Thyroid gland (tissue), 4 donors: ENCODE results near the gene MGAT1.

Experiments used
- POLR2A ChIP-seq, 2 donors: fragments of 450-650 bp; IDR thresholded peaks; one replicate each; pipeline ENCODE4 v1.6.1; 2017; ENCODE audit warnings: antibody characterized with exemption in 2 of 2, mild to moderate bottlenecking in 2 of 2, moderate library complexity in 1 of 2
- TF ChIP-seq, protein P1 (sequence below), 6 experiments: fragments of 200-600 bp in 3 of 6; fragments of 450-650 bp in 3 of 6; sonication (generic) in 3 of 6; IDR thresholded peaks; one replicate each; pipeline ENCODE4 v1.5.1; 2016 to 2019; ENCODE audit warnings: antibody characterized with exemption in 6 of 6, mild to moderate bottlenecking in 2 of 6, inconsistent platforms in 1 of 6, moderate library complexity in 1 of 6

- TF ChIP-seq, protein P1, sequence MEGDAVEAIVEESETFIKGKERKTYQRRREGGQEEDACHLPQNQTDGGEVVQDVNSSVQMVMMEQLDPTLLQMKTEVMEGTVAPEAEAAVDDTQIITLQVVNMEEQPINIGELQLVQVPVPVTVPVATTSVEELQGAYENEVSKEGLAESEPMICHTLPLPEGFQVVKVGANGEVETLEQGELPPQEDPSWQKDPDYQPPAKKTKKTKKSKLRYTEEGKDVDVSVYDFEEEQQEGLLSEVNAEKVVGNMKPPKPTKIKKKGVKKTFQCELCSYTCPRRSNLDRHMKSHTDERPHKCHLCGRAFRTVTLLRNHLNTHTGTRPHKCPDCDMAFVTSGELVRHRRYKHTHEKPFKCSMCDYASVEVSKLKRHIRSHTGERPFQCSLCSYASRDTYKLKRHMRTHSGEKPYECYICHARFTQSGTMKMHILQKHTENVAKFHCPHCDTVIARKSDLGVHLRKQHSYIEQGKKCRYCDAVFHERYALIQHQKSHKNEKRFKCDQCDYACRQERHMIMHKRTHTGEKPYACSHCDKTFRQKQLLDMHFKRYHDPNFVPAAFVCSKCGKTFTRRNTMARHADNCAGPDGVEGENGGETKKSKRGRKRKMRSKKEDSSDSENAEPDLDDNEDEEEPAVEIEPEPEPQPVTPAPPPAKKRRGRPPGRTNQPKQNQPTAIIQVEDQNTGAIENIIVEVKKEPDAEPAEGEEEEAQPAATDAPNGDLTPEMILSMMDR (IDR thresholded peaks at IDR 0.05): no peak
- TF ChIP-seq POLR2A (IDR thresholded peaks at IDR 0.05): no peak
Measured at GRCh38 chr5:180807046-180807445, 4.4 kb upstream of the MGAT1 start.
